Measurements from ENCODE around the gene OPCML.

OPCML gene

DNA sequence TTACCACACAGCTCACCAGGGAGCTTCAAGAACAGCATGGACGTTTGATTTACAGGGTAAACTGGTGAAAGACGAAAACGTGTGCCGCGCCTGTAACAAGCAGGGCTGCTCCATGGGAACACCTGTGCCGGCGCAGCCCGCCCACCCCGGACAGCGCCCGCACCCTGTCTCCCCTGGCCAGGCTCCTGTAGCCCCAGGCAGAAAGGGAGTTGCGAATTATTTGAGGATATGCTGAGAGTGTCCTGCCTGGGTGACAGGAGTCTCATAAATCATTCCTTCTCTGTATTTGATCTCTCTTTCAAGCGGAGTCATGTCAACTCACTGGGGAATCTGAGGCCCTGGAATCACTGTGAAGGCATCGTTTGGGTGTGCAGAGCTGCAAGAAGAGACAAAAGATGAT, 804.3 kb downstream of the OPCML start:
- Histone ChIP-seq H3K4me1 (ENCODE audit: control insufficient read depth, insufficient read depth, low read length) (no peaks in the 10 kb centered on the region), H3K27me3 (ENCODE audit: control insufficient read depth, insufficient read depth, low read length, poor library complexity, severe bottlenecking) (no peaks in the 10 kb centered on the region), H3K27ac (ENCODE audit: insufficient read depth, low read depth, low read length, poor library complexity, severe bottlenecking) (no peak overlapping the region), H3K36me3 (ENCODE audit: control insufficient read depth, insufficient read depth, low read length) (no peaks in the 10 kb centered on the region), H3K4me3 (ENCODE audit: insufficient read depth, low read depth, low read length) (no peak overlapping the region), H3K9me3 (ENCODE audit: control insufficient read depth, low read length) (no peaks in the 10 kb centered on the region)
- WGBS, 2 experiments: 92% methylated on average over 14 of the region's 14 CpGs

DNA sequence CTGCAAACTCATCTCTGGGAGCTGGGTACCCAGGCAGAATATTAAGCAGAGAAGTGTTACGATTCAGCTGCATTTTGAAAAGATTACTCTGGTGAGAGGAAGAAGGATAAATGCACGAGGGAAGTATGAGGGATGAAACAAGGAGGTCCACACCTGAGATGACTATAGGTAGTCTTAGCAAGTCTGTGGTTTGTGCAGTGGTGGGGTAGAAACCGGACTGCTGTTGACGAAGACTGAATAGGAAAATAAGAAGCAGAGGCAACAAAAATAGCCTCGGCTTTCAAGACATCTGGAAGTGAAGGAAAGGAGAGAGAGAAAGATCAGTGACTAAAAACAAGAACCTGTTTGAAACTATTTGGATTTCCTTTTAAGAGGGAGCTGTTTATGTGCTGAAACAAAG, 810.8 kb downstream of the OPCML start:
- WGBS, 2 experiments: 92 to 93% methylated on average over 5 of the region's 5 CpGs
- no peak overlapping the region for H3K4me3 ChIP-seq (ENCODE audit: insufficient read depth, low read depth, low read length)
- H3K27ac ChIP-seq (ENCODE audit: insufficient read depth, low read depth, low read length, poor library complexity, severe bottlenecking): no peak overlapping the region

GRCh38 chr11:132719684-132720083, 812.6 kb downstream of the OPCML start:
- H3K27ac ChIP-seq (ENCODE audit: insufficient read depth, low read depth, low read length, poor library complexity, severe bottlenecking): no peak overlapping the region
- H3K36me3 ChIP-seq (ENCODE audit: control insufficient read depth, insufficient read depth, low read length): no peaks in the 10 kb centered on the region
- no peak overlapping the region for H3K4me3 ChIP-seq (ENCODE audit: insufficient read depth, low read depth, low read length)
- peaks cover 7% of the 10 kb centered on the region for H3K4me1 ChIP-seq (ENCODE audit: control insufficient read depth, insufficient read depth, low read length)
- 95 to 98% methylated on average over 4 of the region's 4 CpGs for WGBS, 2 experiments
- no peaks in the 10 kb centered on the region for H3K9me3 ChIP-seq (ENCODE audit: control insufficient read depth, low read length)
- no peaks in the 10 kb centered on the region for H3K27me3 ChIP-seq (ENCODE audit: control insufficient read depth, insufficient read depth, low read length, poor library complexity, severe bottlenecking)

More for the DNA sequence above, 810.8 kb downstream of the OPCML start:
- Histone ChIP-seq H3K9me3 (ENCODE audit: control insufficient read depth, low read length) (no peaks in the 10 kb centered on the region), H3K27me3 (ENCODE audit: control insufficient read depth, insufficient read depth, low read length, poor library complexity, severe bottlenecking) (no peaks in the 10 kb centered on the region), H3K4me1 (ENCODE audit: control insufficient read depth, insufficient read depth, low read length) (peaks cover 7% of the 10 kb centered on the region), H3K36me3 (ENCODE audit: control insufficient read depth, insufficient read depth, low read length) (no peaks in the 10 kb centered on the region)

DNA sequence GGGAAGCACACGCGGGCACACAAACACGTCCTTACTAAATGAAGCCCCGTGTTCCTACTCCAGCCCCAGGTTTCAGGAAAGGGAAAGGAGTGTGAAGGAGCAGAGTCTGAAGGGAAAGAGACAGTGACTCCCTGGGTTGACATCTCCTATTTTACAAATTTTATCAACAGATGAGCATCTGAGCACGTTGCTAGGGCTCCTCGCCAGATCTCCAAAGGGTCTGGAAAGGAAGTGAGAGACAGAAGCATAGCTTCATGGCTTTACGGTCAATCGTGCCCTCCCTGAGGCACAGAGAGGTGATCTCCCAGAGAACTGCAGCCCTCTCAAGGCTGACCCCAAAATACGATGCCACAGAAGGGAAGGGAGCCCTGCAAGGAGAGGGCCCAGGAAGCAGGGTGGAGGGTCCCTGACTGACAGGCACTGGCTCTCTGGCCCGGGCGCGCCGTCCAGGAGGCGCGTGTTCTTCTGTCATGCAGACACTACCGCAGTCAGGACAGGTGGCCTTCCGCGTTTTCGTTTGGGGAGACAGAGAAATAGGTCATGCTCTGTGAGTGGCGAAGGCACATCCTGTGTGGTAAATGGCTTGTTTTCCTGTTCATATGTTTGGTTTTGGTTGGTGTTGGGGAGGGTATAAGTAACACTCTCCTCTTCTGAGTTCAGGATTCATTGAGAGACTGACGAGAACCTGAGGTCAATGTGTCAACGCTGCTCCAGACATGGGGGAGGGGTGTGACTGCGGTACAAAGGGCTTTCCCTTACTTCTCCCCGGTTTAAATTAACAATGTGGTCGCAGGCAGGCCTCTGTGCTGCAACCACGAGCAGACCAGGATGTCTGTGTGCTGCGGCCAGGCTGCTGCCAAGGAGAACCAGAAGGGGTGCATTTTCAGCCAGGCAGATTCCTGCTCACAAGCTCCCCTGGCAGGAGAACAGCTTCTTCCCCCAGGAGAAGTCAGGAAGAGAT, 813.3 kb downstream of the OPCML start:
- Histone ChIP-seq H3K27me3 (ENCODE audit: control insufficient read depth, insufficient read depth, low read length, poor library complexity, severe bottlenecking) (no peaks in the 10 kb centered on the region), H3K27ac (ENCODE audit: insufficient read depth, low read depth, low read length, poor library complexity, severe bottlenecking) (no peak overlapping the region), H3K4me3 (ENCODE audit: insufficient read depth, low read depth, low read length) (no peak overlapping the region), H3K4me1 (ENCODE audit: control insufficient read depth, insufficient read depth, low read length) (peaks cover 7% of the 10 kb centered on the region), H3K36me3 (ENCODE audit: control insufficient read depth, insufficient read depth, low read length) (no peaks in the 10 kb centered on the region), H3K9me3 (ENCODE audit: control insufficient read depth, low read length) (no peaks in the 10 kb centered on the region)
- 82 to 84% methylated on average over 27 of the region's 27 CpGs for WGBS, 2 experiments

DNA sequence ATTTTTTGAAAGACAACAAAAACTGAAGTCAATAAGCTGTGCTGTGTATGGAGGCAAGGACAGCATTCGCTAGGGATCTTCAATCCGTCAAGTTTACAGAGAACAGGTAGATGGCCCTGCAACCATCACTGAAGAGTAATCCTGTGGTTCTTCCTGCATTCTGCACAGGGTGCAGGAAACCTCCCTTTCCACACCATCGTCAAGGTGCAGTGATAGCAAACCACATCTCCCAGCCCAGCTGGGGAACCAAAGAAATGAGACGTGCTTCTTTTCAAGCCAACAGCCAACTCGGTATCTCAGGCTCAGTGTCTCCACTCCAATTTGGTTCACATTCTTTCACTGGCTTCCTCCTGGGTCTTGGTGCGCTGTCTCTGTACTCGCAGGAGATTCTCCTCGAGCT, 814.5 kb downstream of the OPCML start:
- Histone ChIP-seq H3K27me3 (ENCODE audit: control insufficient read depth, insufficient read depth, low read length, poor library complexity, severe bottlenecking) (no peaks in the 10 kb centered on the region), H3K36me3 (ENCODE audit: control insufficient read depth, insufficient read depth, low read length) (no peaks in the 10 kb centered on the region), H3K4me1 (ENCODE audit: control insufficient read depth, insufficient read depth, low read length) (peaks cover 7% of the 10 kb centered on the region), H3K27ac (ENCODE audit: insufficient read depth, low read depth, low read length, poor library complexity, severe bottlenecking) (no peak overlapping the region), H3K9me3 (ENCODE audit: control insufficient read depth, low read length) (no peaks in the 10 kb centered on the region), H3K4me3 (ENCODE audit: insufficient read depth, low read depth, low read length) (no peak overlapping the region)
- WGBS, 2 experiments: 89 to 94% methylated on average over 8 of the region's 8 CpGs

DNA sequence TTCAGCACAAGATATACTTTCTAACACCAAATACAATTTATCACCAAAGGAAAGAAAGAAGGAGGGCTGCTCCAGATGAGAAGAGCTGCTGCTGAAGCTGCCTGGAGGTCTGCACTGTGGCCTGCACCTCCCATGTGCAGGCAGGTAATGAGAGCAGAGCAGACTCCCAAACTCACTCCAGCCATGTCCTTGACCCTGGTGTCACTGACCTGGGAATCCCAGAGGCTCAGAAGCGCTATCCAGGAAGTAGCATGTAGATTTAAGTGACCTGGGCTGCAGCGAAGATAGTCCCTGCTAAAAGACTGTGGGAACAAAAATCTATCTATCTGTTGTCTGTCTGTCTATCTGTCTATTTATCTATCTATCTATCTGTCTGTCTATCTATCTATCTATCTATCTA, 816.3 kb downstream of the OPCML start:
- Histone ChIP-seq H3K27ac (ENCODE audit: insufficient read depth, low read depth, low read length, poor library complexity, severe bottlenecking) (no peak overlapping the region), H3K4me3 (ENCODE audit: insufficient read depth, low read depth, low read length) (no peak overlapping the region), H3K27me3 (ENCODE audit: control insufficient read depth, insufficient read depth, low read length, poor library complexity, severe bottlenecking) (no peaks in the 10 kb centered on the region), H3K36me3 (ENCODE audit: control insufficient read depth, insufficient read depth, low read length) (no peaks in the 10 kb centered on the region), H3K9me3 (ENCODE audit: control insufficient read depth, low read length) (no peaks in the 10 kb centered on the region), H3K4me1 (ENCODE audit: control insufficient read depth, insufficient read depth, low read length) (peaks cover 7% of the 10 kb centered on the region)
- 77 to 83% methylated on average over 2 of the region's 2 CpGs for WGBS, 2 experiments

- WGBS, 2 experiments: 91 to 92% methylated on average over 4 of the region's 4 CpGs
- Histone ChIP-seq H3K4me3 (ENCODE audit: insufficient read depth, low read depth, low read length) (no peak overlapping the region), H3K9me3 (ENCODE audit: control insufficient read depth, low read length) (no peaks in the 10 kb centered on the region), H3K27ac (ENCODE audit: insufficient read depth, low read depth, low read length, poor library complexity, severe bottlenecking) (no peak overlapping the region), H3K36me3 (ENCODE audit: control insufficient read depth, insufficient read depth, low read length) (no peaks in the 10 kb centered on the region), H3K4me1 (ENCODE audit: control insufficient read depth, insufficient read depth, low read length) (peaks cover 7% of the 10 kb centered on the region), H3K27me3 (ENCODE audit: control insufficient read depth, insufficient read depth, low read length, poor library complexity, severe bottlenecking) (no peaks in the 10 kb centered on the region)
These were observed 817.4 kb downstream of the OPCML start for GRCh38 chr11:132714859-132715440.

- no peak overlapping the region for H3K27ac ChIP-seq (ENCODE audit: insufficient read depth, low read depth, low read length, poor library complexity, severe bottlenecking)
- no peaks in the 10 kb centered on the region for H3K4me1 ChIP-seq (ENCODE audit: control insufficient read depth, insufficient read depth, low read length)
- no peaks in the 10 kb centered on the region for H3K36me3 ChIP-seq (ENCODE audit: control insufficient read depth, insufficient read depth, low read length)
- no peak overlapping the region for H3K4me3 ChIP-seq (ENCODE audit: insufficient read depth, low read depth, low read length)
- 89 to 90% methylated on average over 14 to 15 of the region's 15 CpGs for WGBS, 2 experiments
- no peaks in the 10 kb centered on the region for H3K27me3 ChIP-seq (ENCODE audit: control insufficient read depth, insufficient read depth, low read length, poor library complexity, severe bottlenecking)
- H3K9me3 ChIP-seq (ENCODE audit: control insufficient read depth, low read length): no peaks in the 10 kb centered on the region
These were observed 819.8 kb downstream of the OPCML start for GRCh38 chr11:132712466-132712865.

DNA sequence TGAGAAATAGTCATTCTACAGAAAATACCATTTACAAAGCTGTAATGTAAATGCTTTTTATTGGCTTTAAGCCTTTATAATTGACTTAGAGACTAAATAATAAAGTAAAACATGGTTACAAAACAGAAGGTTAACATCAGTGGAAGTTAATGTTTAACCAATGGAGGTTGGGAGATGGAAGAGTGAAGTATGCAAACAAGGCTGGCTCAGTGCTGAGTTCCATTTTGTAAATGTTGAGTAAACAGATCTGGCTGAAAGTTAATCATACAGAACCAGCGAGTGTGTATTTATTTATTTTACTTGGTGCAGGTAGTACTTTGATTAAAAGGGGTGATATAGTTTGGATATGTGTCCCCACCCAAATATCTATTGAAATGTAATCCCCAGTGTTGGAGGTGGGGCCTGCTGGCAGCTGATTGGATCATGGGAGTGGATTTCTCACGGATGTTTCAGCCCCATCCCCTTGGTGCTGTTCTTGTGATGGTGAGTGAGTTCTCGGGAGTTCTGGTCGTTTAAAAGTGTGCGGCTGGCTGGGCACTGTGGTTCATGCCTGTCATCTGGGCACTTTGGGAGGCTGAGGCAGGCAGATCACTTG, 827.4 kb downstream of the OPCML start:
- WGBS, 2 experiments: 87 to 94% methylated on average over 5 of the region's 5 CpGs
- H3K27ac ChIP-seq (ENCODE audit: insufficient read depth, low read depth, low read length, poor library complexity, severe bottlenecking): no peak overlapping the region
- no peaks in the 10 kb centered on the region for H3K4me1 ChIP-seq (ENCODE audit: control insufficient read depth, insufficient read depth, low read length)
- no peaks in the 10 kb centered on the region for H3K27me3 ChIP-seq (ENCODE audit: control insufficient read depth, insufficient read depth, low read length, poor library complexity, severe bottlenecking)
- no peak overlapping the region for H3K4me3 ChIP-seq (ENCODE audit: insufficient read depth, low read depth, low read length)
- H3K36me3 ChIP-seq (ENCODE audit: control insufficient read depth, insufficient read depth, low read length): no peaks in the 10 kb centered on the region
- H3K9me3 ChIP-seq (ENCODE audit: control insufficient read depth, low read length): no peaks in the 10 kb centered on the region

GRCh38 chr11:132692891-132693290, 839.4 kb downstream of the OPCML start:
- H3K4me3 ChIP-seq (ENCODE audit: insufficient read depth, low read depth, low read length): no peak overlapping the region
- no peaks in the 10 kb centered on the region for H3K4me1 ChIP-seq (ENCODE audit: control insufficient read depth, insufficient read depth, low read length)
- no peaks in the 10 kb centered on the region for H3K9me3 ChIP-seq (ENCODE audit: control insufficient read depth, low read length)
- H3K27me3 ChIP-seq (ENCODE audit: control insufficient read depth, insufficient read depth, low read length, poor library complexity, severe bottlenecking): no peaks in the 10 kb centered on the region
- no peaks in the 10 kb centered on the region for H3K36me3 ChIP-seq (ENCODE audit: control insufficient read depth, insufficient read depth, low read length)
- no peak overlapping the region for H3K27ac ChIP-seq (ENCODE audit: insufficient read depth, low read depth, low read length, poor library complexity, severe bottlenecking)
- 91% methylated on average over 1 of the region's 1 CpG; no CpG with 5 or more reads in 1 of the 2 experiments for WGBS, 2 experiments
